Measurements from ENCODE around the gene HRK. TPM values are rescaled to one million over a fixed set of nuclear protein-coding genes. Genes with fewer than 3 reads are reported as not detected.
"Not testable (repeated sequence)": the region's sequence is repeated elsewhere in the genome, so short reads cannot be mapped to it uniquely, and the experiment has no call there.

HRK gene
- total RNA-seq, 1 experiment from 2014 or later, result 0.04 TPM

GRCh38 chr12:116835484-116835883, 45.8 kb downstream of the HRK start:
- Histone ChIP-seq H3K4me3 (no peak overlapping the region), H3K4me1 (no peaks in the 10 kb centered on the region), H3K36me3 (no peaks in the 10 kb centered on the region)

GRCh38 chr12:116833474-116833873, 47.8 kb downstream of the HRK start:
- Histone ChIP-seq H3K27me3 (no peaks in the 10 kb centered on the region), H3K4me3 (no peak overlapping the region), H3K36me3 (no peaks in the 10 kb centered on the region), H3K9me3 (replicated peaks) (no peaks in the 10 kb centered on the region), H3K4me1 (no peaks in the 10 kb centered on the region), H3K27ac (no peak overlapping the region)
- no peak for DNase-seq

More at GRCh38 chr12:116835484-116835883, 45.8 kb downstream of the HRK start:
- no peak overlapping the region for H3K27ac ChIP-seq
- H3K27me3 ChIP-seq, result no peaks in the 10 kb centered on the region
- DNase-seq, result no peak
- H3K9me3 ChIP-seq (replicated peaks), result no peaks in the 10 kb centered on the region

DNA sequence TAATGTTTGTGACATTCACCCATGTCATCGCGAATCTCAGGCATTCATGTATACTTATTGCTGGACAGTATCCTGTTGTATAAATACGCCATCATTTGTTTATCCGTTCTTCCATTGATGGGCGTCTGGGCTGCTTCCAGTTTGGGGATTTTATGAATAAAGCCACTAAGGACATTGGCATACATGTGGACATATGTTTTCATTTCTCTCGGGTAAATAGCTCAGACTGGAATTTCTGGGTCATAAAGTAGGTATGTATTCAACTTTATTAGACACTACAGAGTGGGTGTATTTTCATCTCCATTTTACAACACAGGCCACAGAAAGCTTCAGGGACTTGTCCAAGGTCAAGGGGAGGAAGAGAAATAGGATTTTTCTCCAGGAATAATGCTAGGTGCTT, 48.9 kb downstream of the HRK start:
- Histone ChIP-seq H3K36me3 (no peaks in the 10 kb centered on the region), H3K27me3 (no peaks in the 10 kb centered on the region), H3K4me1 (no peaks in the 10 kb centered on the region), H3K9me3 (replicated peaks) (no peaks in the 10 kb centered on the region), H3K4me3 (no peak overlapping the region), H3K27ac (no peak overlapping the region)
- DNase-seq, result no peak

GRCh38 chr12:116827432-116827831, 53.8 kb downstream of the HRK start:
- Histone ChIP-seq H3K4me3 (no peak overlapping the region), H3K27ac (no peak overlapping the region), H3K4me1 (no peaks in the 10 kb centered on the region), H3K9me3 (replicated peaks) (no peaks in the 10 kb centered on the region), H3K36me3 (no peaks in the 10 kb centered on the region), H3K27me3 (no peaks in the 10 kb centered on the region)
- DNase-seq, result no peak

DNA sequence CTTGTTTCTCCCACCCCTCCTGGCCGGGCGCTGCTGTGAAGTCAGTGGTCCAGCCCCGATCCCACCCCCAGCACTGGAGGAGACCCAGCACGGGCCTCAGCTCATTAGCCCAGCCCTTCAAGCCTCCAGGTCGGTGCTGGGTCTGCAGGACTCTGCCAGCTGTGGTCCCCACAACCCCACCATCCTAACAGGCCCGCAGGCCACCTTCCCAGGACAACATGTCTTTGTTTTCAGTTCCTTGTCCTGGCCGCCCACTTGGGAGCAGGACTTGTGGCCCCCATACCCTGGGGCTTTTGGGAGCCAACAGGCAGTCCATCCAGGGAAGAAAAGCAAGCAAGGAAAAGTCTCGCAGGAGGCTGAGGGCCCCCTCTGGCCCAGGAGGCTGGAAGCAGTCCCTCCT, 60.0 kb downstream of the HRK start:
- H3K36me3 ChIP-seq, result no peaks in the 10 kb centered on the region
- no peak overlapping the region for H3K4me3 ChIP-seq
- no peaks in the 10 kb centered on the region for H3K4me1 ChIP-seq
- no peaks in the 10 kb centered on the region for H3K27me3 ChIP-seq
- peak; percentile 39 to 61 for DNase-seq
- H3K9me3 ChIP-seq (replicated peaks), result no peaks in the 10 kb centered on the region
- no peak overlapping the region for H3K27ac ChIP-seq

GRCh38 chr12:116820064-116820656, 61.1 kb downstream of the HRK start:
- no peaks in the 10 kb centered on the region for H3K27me3 ChIP-seq
- no peak overlapping the region for H3K27ac ChIP-seq
- no peak for DNase-seq
- no peaks in the 10 kb centered on the region for H3K4me1 ChIP-seq
- H3K4me3 ChIP-seq, result no peak overlapping the region
- H3K9me3 ChIP-seq (replicated peaks), result no peaks in the 10 kb centered on the region
- H3K36me3 ChIP-seq, result no peaks in the 10 kb centered on the region

- no peaks in the 10 kb centered on the region for H3K27me3 ChIP-seq
- H3K9me3 ChIP-seq (replicated peaks), result no peaks in the 10 kb centered on the region
- DNase-seq, result peak; percentile 92 to 94
- no peaks in the 10 kb centered on the region for H3K4me1 ChIP-seq
- no peaks in the 10 kb centered on the region for H3K36me3 ChIP-seq
- peak overlapping the region; percentile 78 for H3K27ac ChIP-seq
- peak overlapping the region; percentile 73 for H3K4me3 ChIP-seq
These were observed 62.1 kb downstream of the HRK start for GRCh38 chr12:116818948-116819832.

- peak overlapping the region; percentile 78 for H3K27ac ChIP-seq
- H3K4me1 ChIP-seq, result no peaks in the 10 kb centered on the region
- H3K27me3 ChIP-seq, result no peaks in the 10 kb centered on the region
- no peaks in the 10 kb centered on the region for H3K36me3 ChIP-seq
- H3K4me3 ChIP-seq, result peak overlapping the region; percentile 73
- DNase-seq, result peak in 1 of 2 experiments; percentile 22
- no peaks in the 10 kb centered on the region for H3K9me3 ChIP-seq (replicated peaks)
These were observed 62.8 kb downstream of the HRK start for GRCh38 chr12:116818341-116818856.

GRCh38 chr12:116814766-116815165, 66.5 kb downstream of the HRK start:
- DNase-seq, H3K36me3 ChIP-seq: not testable (repeated sequence)

DNA sequence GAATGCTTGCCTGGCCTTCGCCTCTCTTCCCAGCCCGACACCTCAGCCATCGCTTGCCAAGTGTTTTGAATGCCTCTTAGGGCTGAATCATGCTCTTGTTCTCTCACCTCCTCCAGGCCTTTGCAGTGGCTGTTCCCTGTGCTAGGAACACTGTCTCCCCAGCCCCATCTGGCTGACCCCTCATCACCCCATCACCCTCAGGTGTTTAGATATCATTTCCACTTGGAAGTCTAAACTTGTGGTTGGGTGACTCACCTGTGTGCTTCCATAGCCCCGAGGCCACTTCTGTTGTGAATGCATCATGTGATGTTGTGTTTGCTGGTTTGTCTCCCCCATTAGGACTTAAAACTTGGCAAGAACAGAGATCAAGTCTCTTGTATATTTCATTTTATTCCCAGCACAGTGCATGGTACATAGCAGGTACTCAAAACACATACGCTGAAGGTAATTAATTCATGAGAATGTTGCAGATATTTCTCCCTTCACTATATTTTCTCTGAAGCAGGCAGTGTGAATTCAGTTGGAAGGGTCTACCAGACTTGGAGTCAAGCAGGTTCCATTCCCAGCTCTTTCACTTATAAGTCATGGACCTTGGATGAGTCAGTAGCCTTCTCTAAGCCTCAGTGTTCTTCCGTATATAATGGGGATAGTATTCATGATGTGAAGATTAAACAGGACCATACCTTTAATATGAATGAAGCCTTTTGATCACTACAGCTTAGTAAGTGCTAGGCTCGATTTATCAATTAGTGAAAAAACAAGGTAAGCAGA, 67.8 kb downstream of the HRK start:
- Histone ChIP-seq H3K27ac (no peak overlapping the region), H3K9me3 (replicated peaks) (no peaks in the 10 kb centered on the region), H3K4me3 (no peak overlapping the region), H3K27me3 (no peaks in the 10 kb centered on the region), H3K36me3 (no peaks in the 10 kb centered on the region), H3K4me1 (no peaks in the 10 kb centered on the region)
- DNase-seq, result no peak

More at GRCh38 chr12:116814766-116815165, 66.5 kb downstream of the HRK start:
- not testable (repeated sequence) for H3K27me3 ChIP-seq; H3K4me1 ChIP-seq; H3K9me3 ChIP-seq (replicated peaks); H3K27ac ChIP-seq; H3K4me3 ChIP-seq

GRCh38 chr12:116812238-116812637, 69.0 kb downstream of the HRK start:
- H3K27ac ChIP-seq, result no peak overlapping the region
- H3K4me3 ChIP-seq, result no peak overlapping the region
- H3K9me3 ChIP-seq (replicated peaks), result no peaks in the 10 kb centered on the region
- H3K4me1 ChIP-seq, result no peaks in the 10 kb centered on the region
- no peaks in the 10 kb centered on the region for H3K36me3 ChIP-seq
- no peaks in the 10 kb centered on the region for H3K27me3 ChIP-seq
- DNase-seq, result no peak

DNA sequence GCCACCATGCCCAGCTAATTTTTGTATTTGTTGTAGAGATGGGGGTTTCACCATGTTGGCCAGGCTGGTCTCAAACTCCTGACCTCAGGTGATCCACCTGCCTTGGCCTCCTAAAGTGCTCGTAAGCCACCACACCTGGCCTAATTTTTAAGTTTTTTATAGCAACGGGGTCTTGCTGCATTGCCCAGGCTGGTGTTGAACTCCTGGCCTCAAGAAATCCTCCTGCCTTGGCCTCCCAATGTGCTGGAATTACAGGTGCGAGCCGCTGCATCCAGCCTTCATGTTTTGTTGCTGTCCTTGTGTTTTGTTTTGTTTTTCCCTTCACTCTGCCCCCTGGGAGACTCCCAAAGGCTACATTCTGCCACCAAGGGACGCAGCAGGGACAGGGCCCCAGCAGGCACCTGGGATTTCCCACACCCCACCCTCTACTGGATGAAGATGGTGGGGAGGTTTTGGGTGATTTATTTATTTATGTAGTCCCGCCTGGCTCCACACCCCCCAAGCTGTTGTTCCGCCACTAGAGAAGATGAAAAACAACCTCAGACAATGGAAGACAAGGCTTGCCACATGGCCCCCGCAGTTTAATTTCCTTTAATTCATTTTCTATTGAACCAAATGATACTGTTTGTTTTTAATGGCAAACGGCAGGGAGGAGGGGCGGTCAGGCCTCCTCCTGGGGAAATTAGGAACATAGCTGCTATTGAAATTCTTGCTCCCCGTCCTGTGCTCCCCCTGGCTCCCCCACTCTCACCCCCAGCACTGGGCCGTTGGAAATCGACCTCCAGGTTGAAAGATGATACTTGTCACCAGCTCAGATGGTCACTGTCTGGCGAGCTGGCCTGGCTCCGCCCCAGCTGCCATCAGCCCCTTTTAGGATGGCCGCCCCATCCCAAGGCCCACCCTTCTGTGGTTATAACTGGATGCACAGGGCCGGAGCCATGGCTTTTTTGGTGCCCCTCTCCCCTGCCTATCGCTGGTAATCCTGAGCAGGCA, 72.8 kb downstream of the HRK start:
- H3K4me3 ChIP-seq, result no peak overlapping the region
- H3K9me3 ChIP-seq (replicated peaks), result no peaks in the 10 kb centered on the region
- DNase-seq, result no peak
- no peak overlapping the region for H3K27ac ChIP-seq
- no peaks in the 10 kb centered on the region for H3K27me3 ChIP-seq
- no peaks in the 10 kb centered on the region for H3K4me1 ChIP-seq
- H3K36me3 ChIP-seq, result no peaks in the 10 kb centered on the region

- no peaks in the 10 kb centered on the region for H3K9me3 ChIP-seq (replicated peaks)
These were observed 73.7 kb downstream of the HRK start for GRCh38 chr12:116807546-116807945.

More at GRCh38 chr12:116807546-116807945, 73.7 kb downstream of the HRK start:
- H3K27ac ChIP-seq, result no peak overlapping the region
- no peaks in the 10 kb centered on the region for H3K36me3 ChIP-seq
- H3K4me3 ChIP-seq, result no peak overlapping the region
- no peaks in the 10 kb centered on the region for H3K4me1 ChIP-seq
- no peak for DNase-seq
- H3K27me3 ChIP-seq, result no peaks in the 10 kb centered on the region

Measured in SJCRH30 (cell line).